Astrocyte of the spinal cord (primary cell): ENCODE results near the gene B3GALT6.

ENCODE experiments used
- DNase-seq: peaks from one replicate; pipeline ENCODE4 v3.0.0; 2011; ENCODE audit warnings: low read depth, low spot score
- H3K4me3 ChIP-seq: 2 replicates; pipeline ENCODE4 v1.5.1; 2011; ENCODE audit warnings: low read depth, mild to moderate bottlenecking, low read length, moderate library complexity
- CTCF ChIP-seq: IDR thresholded peaks from 2 replicates; pipeline ENCODE4 v1.5.1; 2012; ENCODE audit warnings: low read depth, mild to moderate bottlenecking, low read length, inconsistent platforms
- in situ Hi-C: cut with HindIII; loops from 2 replicates; pipeline ENCODE4 v1.10.0; 2017; ENCODE audit warnings: low sequenced_read_pairs

The B3GALT6 gene

GRCh38 chr1:1279028-1279427 lies 47.0 kb downstream of the B3GALT6 start:
- DNase-seq, result no peak
- no peak for TF ChIP-seq CTCF
- no peak overlapping the region for H3K4me3 ChIP-seq
- in situ Hi-C loops, result no loop called here

GRCh38 chr1:1280782-1281481 lies 48.9 kb downstream of the B3GALT6 start:
- no peak for TF ChIP-seq CTCF
- no peak overlapping the region for H3K4me3 ChIP-seq
- in situ Hi-C loops, result no loop called here
- no peak for DNase-seq

- no peak for DNase-seq
- TF ChIP-seq CTCF, result no peak
- H3K4me3 ChIP-seq, result no peak overlapping the region
- in situ Hi-C loops, result no loop called here
These were observed 49.7 kb downstream of the B3GALT6 start for GRCh38 chr1:1281533-1282321.

GRCh38 chr1:1282998-1283397 lies 51.0 kb downstream of the B3GALT6 start:
- H3K4me3 ChIP-seq, result no peak overlapping the region
- no peak for DNase-seq
- TF ChIP-seq CTCF, result no peak
- in situ Hi-C loops, result no loop called here

GRCh38 chr1:1283821-1284220 lies 51.8 kb downstream of the B3GALT6 start:
- DNase-seq, result no peak
- no peak overlapping the region for H3K4me3 ChIP-seq
- in situ Hi-C loops, result no loop called here

More at GRCh38 chr1:1283821-1284220, 51.8 kb downstream of the B3GALT6 start:
- peak; percentile 3 for TF ChIP-seq CTCF
